A549 (cell line): ENCODE results near the gene YBX2.

ENCODE experiments used
- CHD4 ChIP-seq: fragments of 200-600 bp; sonication (generic); IDR thresholded peaks from 2 replicates; pipeline ENCODE4 v1.6.1; 2016; ENCODE audit warnings: antibody characterized with exemption, mild to moderate bottlenecking, borderline replicate concordance
- JUNB ChIP-seq: fragments of >200 bp; sonication (Bioruptor Twin); formaldehyde crosslinking; IDR thresholded peaks from 2 replicates; pipeline ENCODE4 v1.6.1; 2016
- POLR2A ChIP-seq: IDR thresholded peaks from 2 replicates; pipeline ENCODE4 v1.6.1; 2012; ENCODE audit warnings: mild to moderate bottlenecking, low read length
- REST ChIP-seq: fragments of 200-600 bp; sonication (generic); IDR thresholded peaks from 2 replicates; pipeline ENCODE4 v1.6.1; 2016; ENCODE audit warnings: antibody characterized with exemption, mild to moderate bottlenecking, moderate library complexity
- RFX5 ChIP-seq: fragments of 450-650 bp; IDR thresholded peaks from 2 replicates; pipeline ENCODE4 v1.7.1; 2014; ENCODE audit warnings: antibody characterized with exemption, mild to moderate bottlenecking, moderate library complexity
- TF ChIP-seq, protein P1 (sequence below): fragments of >200 bp; sonication (Bioruptor Twin); formaldehyde crosslinking; IDR thresholded peaks from 3 replicates; pipeline ENCODE4 v1.5.1; 2016

DNA sequence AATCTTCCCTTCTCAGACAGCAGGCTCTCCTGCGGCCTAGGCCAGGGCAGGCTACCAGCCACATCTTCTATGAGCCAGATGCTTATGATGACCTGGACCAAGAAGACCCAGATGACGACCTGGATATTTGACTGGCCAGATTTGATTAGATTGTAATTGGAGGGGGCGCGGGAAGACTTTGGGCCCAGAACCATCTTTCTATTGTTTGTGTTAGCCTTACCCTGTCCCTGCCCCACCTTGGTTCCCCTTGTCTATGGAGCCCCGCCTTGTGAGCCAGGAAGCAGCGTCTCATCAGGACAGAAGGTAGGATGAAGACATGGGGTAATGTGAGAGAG is 34.9 kb downstream of the YBX2 start:
- TF ChIP-seq POLR2A (no peak), CHD4 (no peak), RFX5 (no peak), JUNB (no peak), REST (no peak)
- TF ChIP-seq, protein P1, sequence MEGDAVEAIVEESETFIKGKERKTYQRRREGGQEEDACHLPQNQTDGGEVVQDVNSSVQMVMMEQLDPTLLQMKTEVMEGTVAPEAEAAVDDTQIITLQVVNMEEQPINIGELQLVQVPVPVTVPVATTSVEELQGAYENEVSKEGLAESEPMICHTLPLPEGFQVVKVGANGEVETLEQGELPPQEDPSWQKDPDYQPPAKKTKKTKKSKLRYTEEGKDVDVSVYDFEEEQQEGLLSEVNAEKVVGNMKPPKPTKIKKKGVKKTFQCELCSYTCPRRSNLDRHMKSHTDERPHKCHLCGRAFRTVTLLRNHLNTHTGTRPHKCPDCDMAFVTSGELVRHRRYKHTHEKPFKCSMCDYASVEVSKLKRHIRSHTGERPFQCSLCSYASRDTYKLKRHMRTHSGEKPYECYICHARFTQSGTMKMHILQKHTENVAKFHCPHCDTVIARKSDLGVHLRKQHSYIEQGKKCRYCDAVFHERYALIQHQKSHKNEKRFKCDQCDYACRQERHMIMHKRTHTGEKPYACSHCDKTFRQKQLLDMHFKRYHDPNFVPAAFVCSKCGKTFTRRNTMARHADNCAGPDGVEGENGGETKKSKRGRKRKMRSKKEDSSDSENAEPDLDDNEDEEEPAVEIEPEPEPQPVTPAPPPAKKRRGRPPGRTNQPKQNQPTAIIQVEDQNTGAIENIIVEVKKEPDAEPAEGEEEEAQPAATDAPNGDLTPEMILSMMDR, result no peak
